ENCODE measurements around the gene ARG1. TPM values are rescaled to one million over a fixed set of nuclear protein-coding genes. Genes with fewer than 3 reads are reported as not detected.
A peak's percentile ranks its signal among the peaks of the same experiment; 100 is the strongest.

ARG1 gene
- total and polyA plus RNA-seq, 8 donors, result 0.69 to 2.0 (median 1.0) TPM; not detected in 4

DNA sequence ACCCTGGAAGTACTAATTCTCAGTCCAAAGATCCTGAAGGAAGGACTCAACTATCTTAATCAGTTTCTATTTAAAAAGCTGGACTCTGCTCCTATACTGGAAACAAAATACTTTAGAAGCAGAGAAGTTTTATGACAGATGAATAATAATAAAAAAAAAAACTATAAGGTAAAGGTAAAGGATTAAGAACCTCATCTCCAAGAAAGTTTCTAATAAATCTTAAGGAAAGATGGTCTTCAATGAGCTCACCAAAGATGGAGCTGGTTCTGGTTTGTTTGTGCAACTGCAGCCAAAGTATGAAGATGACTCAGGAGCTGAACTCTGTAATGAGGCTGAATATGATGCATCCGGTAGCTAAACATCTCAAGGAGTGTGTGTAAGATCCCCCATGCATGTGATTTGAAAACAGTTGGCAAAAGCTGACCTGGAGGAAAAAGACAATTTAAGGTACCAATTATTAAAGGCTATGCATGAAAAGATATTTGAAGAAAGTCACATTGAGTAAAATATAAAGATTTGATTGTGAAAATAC is 29.8 kb downstream of the ARG1 start:
- H3K27me3 ChIP-seq, result no peaks in the 10 kb centered on the region
- no peaks in the 10 kb centered on the region for H3K4me1 ChIP-seq
- FAIRE-seq, result no peak
- intact Hi-C loops (cut with DNase I), result no loop called here
- no peak overlapping the region for H3K27ac ChIP-seq
- no peak for DNase-seq
- H3K4me3 ChIP-seq, result no peak overlapping the region
- peaks cover 0 to 60% (median 24%) of the 10 kb centered on the region in 3 donors for H3K36me3 ChIP-seq
- H3K9me3 ChIP-seq, result no peaks in the 10 kb centered on the region
- TF ChIP-seq, protein P1, sequence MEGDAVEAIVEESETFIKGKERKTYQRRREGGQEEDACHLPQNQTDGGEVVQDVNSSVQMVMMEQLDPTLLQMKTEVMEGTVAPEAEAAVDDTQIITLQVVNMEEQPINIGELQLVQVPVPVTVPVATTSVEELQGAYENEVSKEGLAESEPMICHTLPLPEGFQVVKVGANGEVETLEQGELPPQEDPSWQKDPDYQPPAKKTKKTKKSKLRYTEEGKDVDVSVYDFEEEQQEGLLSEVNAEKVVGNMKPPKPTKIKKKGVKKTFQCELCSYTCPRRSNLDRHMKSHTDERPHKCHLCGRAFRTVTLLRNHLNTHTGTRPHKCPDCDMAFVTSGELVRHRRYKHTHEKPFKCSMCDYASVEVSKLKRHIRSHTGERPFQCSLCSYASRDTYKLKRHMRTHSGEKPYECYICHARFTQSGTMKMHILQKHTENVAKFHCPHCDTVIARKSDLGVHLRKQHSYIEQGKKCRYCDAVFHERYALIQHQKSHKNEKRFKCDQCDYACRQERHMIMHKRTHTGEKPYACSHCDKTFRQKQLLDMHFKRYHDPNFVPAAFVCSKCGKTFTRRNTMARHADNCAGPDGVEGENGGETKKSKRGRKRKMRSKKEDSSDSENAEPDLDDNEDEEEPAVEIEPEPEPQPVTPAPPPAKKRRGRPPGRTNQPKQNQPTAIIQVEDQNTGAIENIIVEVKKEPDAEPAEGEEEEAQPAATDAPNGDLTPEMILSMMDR (IDR thresholded peaks at IDR 0.05), result no peak
- ATAC-seq, result no peak
- 95% methylated on average over 1 of the region's 1 CpG for WGBS, 2 donors

- Histone ChIP-seq H3K4me1 (no peaks in the 10 kb centered on the region), H3K9me3 (no peaks in the 10 kb centered on the region), H3K27ac (no peak overlapping the region), H3K27me3 (no peaks in the 10 kb centered on the region), H3K36me3 (peaks cover 0 to 72% (median 28%) of the 10 kb centered on the region in 3 donors), H3K4me3 (no peak overlapping the region)
- no peak for FAIRE-seq
- DNase-seq, result no peak
- no peak for ATAC-seq
- 79 to 80% methylated on average over 5 of the region's 5 CpGs for WGBS, 2 donors
- TF ChIP-seq, protein P1 (IDR thresholded peaks at IDR 0.05), result no peak
- intact Hi-C loops (cut with DNase I), result no loop called here
These were observed 40.4 kb downstream of the ARG1 start for GRCh38 chr6:131613296-131613925.

GRCh38 chr6:131615275-131615674 is 42.2 kb downstream of the ARG1 start:
- intact Hi-C loops (cut with DNase I), result no loop called here
- TF ChIP-seq, protein P1 (IDR thresholded peaks at IDR 0.05), result no peak
- ATAC-seq (no peak), DNase-seq (no peak), FAIRE-seq (no peak)
- Histone ChIP-seq H3K4me3 (no peak overlapping the region), H3K36me3 (peaks cover 0 to 83% (median 45%) of the 10 kb centered on the region in 3 donors), H3K27ac (no peak overlapping the region), H3K4me1 (no peaks in the 10 kb centered on the region), H3K9me3 (no peaks in the 10 kb centered on the region), H3K27me3 (no peaks in the 10 kb centered on the region)
- WGBS, 2 donors, result 94 to 97% methylated on average over 4 of the region's 4 CpGs

GRCh38 chr6:131627724-131628682 is 55.0 kb downstream of the ARG1 start, which contains the start of gene MED23:
Gene MED23, minus strand, starts transcription at chr6:131628242. Its CDS starts 193 bp downstream, at chr6:131628049.
- Histone ChIP-seq H3K4me3 (peak within 1 kb of the TSS; percentile 56 to 76 (median 60)), H3K9me3 (no peaks in the 10 kb centered on the region), H3K4me1 (peaks cover 0 to 11% (median 8%) of the 10 kb centered on the region in 3 donors), H3K27ac (peak within 1 kb of the TSS; percentile 44 to 85 (median 66)), H3K27me3 (no peaks in the 10 kb centered on the region), H3K36me3 (peaks cover 0 to 16% (median 8%) of the 10 kb centered on the region in 3 donors)
- 0% methylated on average over 53 of the region's 53 CpGs for WGBS, 2 donors
- peak; percentile 92 to 97 (median 96) for DNase-seq
- ATAC-seq, result peak; percentile 99 to 100 (median 99)
- no peak for FAIRE-seq
- intact Hi-C loops (cut with DNase I), result no loop called here
- TF ChIP-seq, protein P1 (IDR thresholded peaks at IDR 0.05), result peak; percentile 83 to 94 (median 92)
